Stimulated activated CD8-positive, alpha-beta memory T cell treated with anti-CD3 and anti-CD28 coated beads, Interleukin-2, amount 100 ng/mL, for 1 hour (primary cell): ENCODE results near the gene NAA80.
"Not testable (repeated sequence)": the region's sequence is repeated elsewhere in the genome, so short reads cannot be mapped to it uniquely, and the experiment has no call there.

Source experiments
- DNase-seq, 2 donors: peaks; one replicate each; pipeline ENCODE4 v3.0.0-alpha.2; 2020; ENCODE audit warnings: low read depth in 2 of 2

Gene NAA80

GRCh38 chr3:50270422-50271224, 28.6 kb downstream of the NAA80 start:
- no peak for DNase-seq

DNA sequence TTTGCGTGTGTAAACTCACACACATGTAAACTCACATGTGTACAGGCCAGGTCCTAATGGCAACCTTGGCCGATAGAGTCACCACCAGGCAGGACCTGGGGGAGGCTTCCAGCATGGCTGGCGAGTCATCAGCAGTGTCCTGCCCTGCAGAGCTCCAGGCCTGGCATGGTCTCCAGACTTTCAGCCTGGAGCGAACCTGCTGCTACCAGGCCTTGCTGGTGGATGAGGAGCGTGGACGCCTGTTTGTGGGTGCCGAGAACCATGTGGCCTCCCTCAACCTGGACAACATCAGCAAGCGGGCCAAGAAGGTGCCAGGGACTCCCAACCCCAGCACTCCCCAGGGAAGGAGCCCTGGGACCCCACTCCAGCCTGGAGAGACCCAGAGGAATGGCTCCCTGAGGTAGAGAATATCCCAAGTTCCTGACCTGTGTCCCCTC, 29.2 kb downstream of the NAA80 start:
- DNase-seq: no peak

DNA sequence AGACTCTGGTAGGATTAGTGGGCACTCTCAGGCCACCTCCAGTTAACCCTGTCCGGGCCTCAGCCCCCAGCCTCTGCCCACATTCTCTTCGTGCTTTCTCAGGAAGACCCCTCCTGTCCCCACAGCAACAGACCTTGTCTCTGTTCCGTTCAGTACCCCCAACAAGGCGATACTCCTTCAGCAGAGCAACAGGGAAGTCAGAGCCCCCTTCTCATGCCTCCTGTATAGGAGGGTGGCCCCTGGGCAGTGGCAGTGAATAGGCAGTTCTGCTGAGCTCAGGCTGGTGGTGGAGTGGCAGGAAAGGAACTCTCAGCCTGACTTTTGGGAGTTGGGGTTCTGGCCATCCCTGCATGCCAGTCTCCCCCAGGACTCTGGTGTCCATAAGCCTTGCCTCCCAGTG, 29.7 kb downstream of the NAA80 start:
- DNase-seq: no peak

DNA sequence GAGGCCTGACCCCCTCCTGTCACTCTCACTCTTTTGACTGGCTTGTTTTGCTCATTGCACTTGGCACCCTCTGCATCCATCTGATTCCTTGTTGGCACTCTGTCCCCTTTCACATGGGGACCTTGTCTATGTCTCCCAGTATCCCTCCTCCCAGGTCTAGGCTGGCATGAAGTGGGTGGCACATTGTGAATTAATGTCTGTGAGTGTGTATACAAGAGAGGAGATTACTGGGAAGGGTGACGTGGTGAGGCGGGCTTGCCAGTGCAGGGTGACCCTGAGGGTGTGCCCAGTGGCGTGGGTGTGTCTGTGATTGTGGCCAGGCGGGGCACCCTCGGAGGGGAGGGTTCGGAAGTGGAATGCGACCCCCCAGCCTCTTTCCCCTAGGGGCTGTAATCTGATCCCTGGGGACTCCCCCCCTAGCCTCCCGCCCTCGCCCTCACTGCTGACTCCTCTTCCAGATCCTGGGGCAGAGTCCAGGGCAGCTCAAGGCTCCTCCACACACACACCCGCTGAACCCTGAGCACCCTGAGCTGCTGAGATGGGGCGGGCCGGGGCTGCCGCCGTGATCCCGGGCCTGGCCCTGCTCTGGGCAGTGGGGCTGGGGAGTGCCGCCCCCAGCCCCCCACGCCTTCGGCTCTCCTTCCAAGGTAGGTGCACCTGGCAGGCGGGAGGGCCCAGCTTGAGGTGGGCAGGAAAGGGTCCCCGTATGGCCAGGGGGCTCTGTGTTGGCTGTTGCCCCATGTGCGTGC, 30.3 kb downstream of the NAA80 start, which contains the start of gene SEMA3B:
Gene SEMA3B, plus strand, starts transcription at position 445 of the 749 bp plus-strand sequence. Its CDS starts 94 bp downstream, at position 539.
- no peak for DNase-seq

- DNase-seq: no peak
These were observed 30.9 kb downstream of the NAA80 start for GRCh38 chr3:50268276-50268675.

DNA sequence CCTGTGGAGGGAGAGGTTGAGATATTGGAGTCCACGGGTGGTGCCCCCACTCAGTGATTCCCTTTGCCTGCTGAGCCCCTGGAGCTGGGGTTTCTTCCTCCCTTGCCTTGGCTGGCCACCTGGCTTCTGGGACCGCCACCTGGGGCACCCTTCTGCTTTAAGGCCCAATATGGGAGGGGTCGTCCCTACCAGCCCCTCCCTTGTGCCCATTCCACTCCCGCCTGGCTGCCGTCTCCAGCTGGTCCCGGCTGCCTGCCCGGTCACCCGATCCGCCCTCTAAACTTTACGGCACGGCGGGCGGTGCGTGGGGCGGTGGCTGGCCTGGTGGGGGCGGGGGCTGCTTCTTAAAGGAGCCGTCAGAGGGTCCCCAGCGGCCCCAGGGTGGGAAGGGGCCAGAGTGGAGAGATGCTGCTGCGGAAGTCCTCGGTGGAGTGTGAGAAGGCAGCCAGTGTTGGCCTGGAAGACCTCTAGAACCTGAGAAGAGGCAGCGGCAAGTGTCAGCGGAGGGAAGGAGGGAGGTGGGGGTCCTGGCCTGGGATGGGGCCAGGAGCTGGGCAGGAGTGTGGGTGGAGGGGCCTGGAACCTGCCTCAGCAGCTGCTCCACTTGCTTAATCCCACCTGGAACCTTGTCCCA, 31.8 kb downstream of the NAA80 start:
- DNase-seq: no peak

DNA sequence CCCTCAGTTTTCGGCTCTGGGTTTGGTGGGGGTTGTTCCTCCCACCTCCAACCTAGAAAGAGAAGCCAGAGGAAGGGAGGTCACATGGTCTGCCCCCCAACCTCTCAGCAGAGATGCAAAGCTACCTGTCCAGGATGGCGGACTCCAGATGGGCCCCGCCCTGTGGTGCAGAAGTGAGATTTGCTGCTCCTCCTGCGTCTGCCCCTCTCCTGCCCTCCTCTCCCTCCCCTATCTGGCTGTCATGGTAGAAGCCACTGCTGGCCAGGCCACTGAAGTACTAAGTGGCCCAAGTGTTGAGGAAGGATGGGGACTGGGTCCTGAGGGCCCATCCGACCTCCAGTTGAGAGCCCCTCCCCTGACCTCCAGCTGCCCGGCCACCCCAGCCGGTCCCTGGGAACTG, 32.4 kb downstream of the NAA80 start:
- no peak for DNase-seq

- DNase-seq: no peak
These were observed 33.2 kb downstream of the NAA80 start for GRCh38 chr3:50266017-50266416.

DNA sequence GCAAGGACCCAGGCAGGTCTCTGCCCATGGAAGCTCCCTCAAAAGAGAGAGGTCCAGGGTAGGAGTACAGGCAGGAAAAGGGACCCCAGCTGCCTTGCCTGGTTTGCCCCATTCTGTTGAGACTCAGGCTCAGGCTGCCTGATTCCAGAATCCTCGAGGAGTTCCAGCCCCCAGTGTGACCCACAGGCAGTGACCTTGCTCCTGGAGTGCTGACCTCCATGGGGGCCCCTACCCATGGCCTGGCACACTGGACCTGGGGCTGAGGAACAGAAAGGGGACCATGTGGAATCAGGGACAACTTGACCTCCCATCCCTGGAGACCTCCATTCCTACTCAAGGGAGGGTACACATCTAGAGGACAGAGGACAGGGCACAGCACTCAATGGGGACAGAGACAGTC, 33.6 kb downstream of the NAA80 start:
- no peak for DNase-seq

DNA sequence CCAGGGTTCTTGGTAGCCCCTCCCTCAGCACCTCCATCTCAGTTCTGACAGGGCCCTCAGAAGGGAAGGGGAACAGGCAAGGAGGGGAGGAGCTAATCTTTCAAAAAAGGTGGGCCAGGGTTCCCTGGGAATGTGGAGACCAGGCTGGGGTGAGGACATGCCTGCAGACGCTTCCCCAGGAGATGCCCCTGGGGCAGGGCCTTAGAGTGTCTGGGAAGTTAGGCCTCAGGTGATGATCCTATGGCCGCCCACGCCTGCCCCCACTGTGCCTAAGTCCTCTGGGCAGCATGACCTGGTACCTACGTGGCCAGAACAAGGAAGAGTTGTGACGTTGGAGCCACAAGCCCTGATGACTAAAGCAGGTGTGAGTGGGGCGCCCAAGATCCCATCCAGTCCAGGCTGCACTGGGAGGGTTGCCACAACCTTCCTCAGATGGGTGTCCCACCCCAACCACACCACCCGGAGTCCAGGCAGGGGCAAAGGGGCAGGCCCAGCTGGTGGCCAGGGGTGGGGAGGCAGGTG, 34.2 kb downstream of the NAA80 start:
- no peak for DNase-seq

GRCh38 chr3:50264383-50264963, 34.7 kb downstream of the NAA80 start:
- DNase-seq: no peak

GRCh38 chr3:50263478-50264382, 35.5 kb downstream of the NAA80 start:
- no peak for DNase-seq

DNA sequence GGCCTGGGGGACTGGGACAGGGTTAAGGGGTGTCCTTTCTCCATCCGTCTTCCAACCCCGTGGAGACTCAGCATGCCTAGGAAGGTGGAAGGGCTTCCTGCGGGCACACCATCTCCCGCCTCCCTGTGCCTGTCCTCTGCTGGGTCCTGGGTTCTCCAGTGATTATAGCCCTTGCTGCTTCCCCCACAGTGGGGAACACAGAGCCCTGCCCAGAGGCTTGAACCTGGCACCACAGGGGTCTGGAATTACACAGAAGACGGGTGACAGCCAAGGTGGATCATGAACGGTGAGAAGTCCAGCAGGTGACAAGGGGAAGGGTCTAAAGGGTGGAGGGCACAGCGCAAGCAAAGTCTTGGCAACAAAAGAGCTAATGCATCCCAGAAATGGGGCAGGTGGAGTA, 36.4 kb downstream of the NAA80 start:
- no peak for DNase-seq

DNA sequence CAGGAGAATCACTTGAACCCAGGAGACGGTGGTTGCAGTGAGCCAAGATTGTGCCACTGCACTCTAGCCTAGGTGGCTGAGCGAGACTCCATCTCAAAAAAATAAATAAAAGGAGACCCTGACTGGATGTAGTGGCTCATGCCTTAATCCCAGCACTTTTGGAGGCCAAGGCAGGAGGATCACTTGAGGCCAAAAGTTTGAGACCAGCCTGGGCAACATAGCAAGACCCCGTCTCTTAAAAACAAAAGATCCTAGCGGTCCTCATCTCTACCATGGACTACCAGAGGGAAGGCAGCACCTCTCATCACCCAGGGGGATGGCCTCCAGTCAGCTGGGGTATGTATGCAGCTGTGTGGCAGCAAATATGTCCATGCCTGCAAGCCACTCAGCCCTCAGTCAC, 37.0 kb downstream of the NAA80 start:
- DNase-seq: not testable (repeated sequence)

GRCh38 chr3:50261505-50261904, 37.7 kb downstream of the NAA80 start:
- DNase-seq: no peak

- no peak for DNase-seq
These were observed 38.2 kb downstream of the NAA80 start for GRCh38 chr3:50260942-50261441.

GRCh38 chr3:50260027-50260941, 38.9 kb downstream of the NAA80 start:
- DNase-seq: peak; percentile 63 to 70

- DNase-seq: no peak
These were observed 39.7 kb downstream of the NAA80 start for GRCh38 chr3:50259432-50260026.

DNA sequence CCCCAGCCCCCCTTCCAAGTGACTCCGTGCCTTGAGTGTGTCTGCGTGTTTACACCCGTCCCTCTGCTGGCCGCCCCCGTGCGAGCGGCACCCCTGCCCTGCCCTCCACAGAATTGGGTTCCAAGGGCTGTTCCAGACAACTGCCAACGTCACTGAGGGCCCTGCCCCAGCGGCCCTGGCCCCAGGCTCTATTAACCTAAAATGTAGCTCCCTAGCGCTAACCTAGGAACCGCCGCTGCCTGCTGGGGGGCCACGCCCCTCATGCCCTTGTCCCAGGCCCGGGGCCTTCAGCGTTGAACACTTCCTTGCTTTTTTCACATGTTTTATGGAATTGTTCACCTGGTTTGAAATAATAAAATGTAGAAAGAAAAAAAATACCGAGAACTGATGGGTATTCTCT, 40.2 kb downstream of the NAA80 start:
- no peak for DNase-seq
